ENCODE data around the gene CACNB4.
"Not testable (repeated sequence)": the region's sequence is repeated elsewhere in the genome, so short reads cannot be mapped to it uniquely, and the experiment has no call there.

The CACNB4 gene

GRCh38 chr2:152005607-152006006 lies 93.2 kb downstream of the CACNB4 start:
- Histone ChIP-seq H3K27ac (no peak overlapping the region), H3K27me3 (replicated peaks) (peaks cover 10% of the 10 kb centered on the region), H3K36me3 (replicated peaks) (no peaks in the 10 kb centered on the region), H3K4me3 (ENCODE audit: low read depth, low read length) (no peak overlapping the region)
- DNase-seq: no peak
- TF ChIP-seq CTCF (IDR thresholded peaks at IDR 0.05; ENCODE audit: low read depth, low read length, missing control alignments): no peak
- in situ Hi-C loops (cut with HindIII; ENCODE audit: low pct_ligation_motif_present, low sequenced_read_pairs): no loop called here

- in situ Hi-C loops (cut with HindIII; ENCODE audit: low pct_ligation_motif_present, low sequenced_read_pairs); H3K27ac ChIP-seq; H3K27me3 ChIP-seq (replicated peaks); H3K36me3 ChIP-seq (replicated peaks); H3K4me3 ChIP-seq (ENCODE audit: low read depth, low read length); DNase-seq: not testable (repeated sequence)
Measured at GRCh38 chr2:152003283-152003682, 95.6 kb downstream of the CACNB4 start.

- in situ Hi-C loops (cut with HindIII; ENCODE audit: low pct_ligation_motif_present, low sequenced_read_pairs): no loop called here
- peak; percentile 38 for DNase-seq
- Histone ChIP-seq H3K27ac (no peak overlapping the region), H3K4me3 (ENCODE audit: low read depth, low read length) (no peak overlapping the region), H3K36me3 (replicated peaks) (no peaks in the 10 kb centered on the region), H3K27me3 (replicated peaks) (no peaks in the 10 kb centered on the region)
- peak; percentile 90 for TF ChIP-seq CTCF (IDR thresholded peaks at IDR 0.05; ENCODE audit: low read depth, low read length, missing control alignments)
Measured at GRCh38 chr2:151999053-151999452, 99.8 kb downstream of the CACNB4 start.

- DNase-seq: no peak
- no peak for TF ChIP-seq CTCF (IDR thresholded peaks at IDR 0.05; ENCODE audit: low read depth, low read length, missing control alignments)
- Histone ChIP-seq H3K27me3 (replicated peaks) (no peaks in the 10 kb centered on the region), H3K27ac (no peak overlapping the region), H3K36me3 (replicated peaks) (no peaks in the 10 kb centered on the region), H3K4me3 (ENCODE audit: low read depth, low read length) (no peak overlapping the region)
- in situ Hi-C loops (cut with HindIII; ENCODE audit: low pct_ligation_motif_present, low sequenced_read_pairs): no loop called here
Measured at GRCh38 chr2:151996243-151997003, 102.4 kb downstream of the CACNB4 start.

- no peaks in the 10 kb centered on the region for H3K36me3 ChIP-seq (replicated peaks)
- H3K4me3 ChIP-seq (ENCODE audit: low read depth, low read length): no peak overlapping the region
- no peak overlapping the region for H3K27ac ChIP-seq
- no peak for DNase-seq
- in situ Hi-C loops (cut with HindIII; ENCODE audit: low pct_ligation_motif_present, low sequenced_read_pairs): no loop called here
- no peak for TF ChIP-seq CTCF (IDR thresholded peaks at IDR 0.05; ENCODE audit: low read depth, low read length, missing control alignments)
- no peaks in the 10 kb centered on the region for H3K27me3 ChIP-seq (replicated peaks)
Measured at GRCh38 chr2:151995161-151995557, 103.7 kb downstream of the CACNB4 start.

- in situ Hi-C loops (cut with HindIII; ENCODE audit: low pct_ligation_motif_present, low sequenced_read_pairs); H3K27ac ChIP-seq; H3K27me3 ChIP-seq (replicated peaks); H3K36me3 ChIP-seq (replicated peaks); H3K4me3 ChIP-seq (ENCODE audit: low read depth, low read length); DNase-seq: not testable (repeated sequence)
Measured at GRCh38 chr2:151994178-151994577, 104.7 kb downstream of the CACNB4 start.

GRCh38 chr2:151991010-151991409 lies 107.8 kb downstream of the CACNB4 start:
- no peak overlapping the region for H3K27ac ChIP-seq
- no peak for DNase-seq
- TF ChIP-seq CTCF (IDR thresholded peaks at IDR 0.05; ENCODE audit: low read depth, low read length, missing control alignments): no peak
- in situ Hi-C loops (cut with HindIII; ENCODE audit: low pct_ligation_motif_present, low sequenced_read_pairs): no loop called here
- H3K36me3 ChIP-seq (replicated peaks): no peaks in the 10 kb centered on the region
- H3K27me3 ChIP-seq (replicated peaks): no peaks in the 10 kb centered on the region
- H3K4me3 ChIP-seq (ENCODE audit: low read depth, low read length): no peak overlapping the region
